Caco-2 (cell line): Measurements from ENCODE around the gene KRTAP10-6. TPM values are rescaled to one million over a fixed set of nuclear protein-coding genes. Genes with fewer than 3 reads are reported as not detected.

Experiments used
- BruUV-seq: library from RNA; stranded (reverse); fragments of 400-500 nt; replicated peaks from 2 replicates; lab custom pipeline; 2021; lab: Mats Ljungman, UMichigan
- CTCF ChIA-PET: fragments of 300-600 bp; sonication (Branson Sonifier 250); formaldehyde crosslinking; loops from one replicate; lab custom pipeline; 2022; ENCODE audit warnings: antibody characterized with exemption; lab: Charles Lee
- POLR2A ChIA-PET: fragments of 300-600 bp; sonication (Branson Sonifier 250); formaldehyde crosslinking; loops from one replicate; lab custom pipeline; 2022; ENCODE audit warnings: antibody characterized with exemption; lab: Charles Lee
- DNase-seq, 2 experiments: peaks; one replicate each; pipeline versions ENCODE4 v3.0.0 to v3.0.0-alpha.2; 2020 to 2022
- H3K27me3 ChIP-seq: replicated peaks from 2 replicates; pipeline ENCODE4 v1.6.0; 2011; ENCODE audit warnings: low read length; ENCODE audit not compliant: control insufficient read depth, insufficient read depth
- H3K36me3 ChIP-seq: 2 replicates; pipeline ENCODE4 v1.5.1; 2011; ENCODE audit warnings: low read length; ENCODE audit not compliant: control insufficient read depth, insufficient read depth
- H3K4me1 ChIP-seq: fragments of 250-450 bp; sonication (Bioruptor Pico); 2 replicates; pipeline ENCODE4 v1.5.1; 2020; ENCODE audit warnings: mild to moderate bottlenecking
- H3K4me3 ChIP-seq: 2 replicates; pipeline ENCODE4 v1.5.1; 2011; ENCODE audit warnings: low read depth, mild to moderate bottlenecking, control low read depth, low read length
- H3K9me3 ChIP-seq: fragments of 250-450 bp; sonication (Bioruptor Pico); 2 replicates; pipeline ENCODE4 v1.5.1; 2020; ENCODE audit warnings: mild to moderate bottlenecking, moderate library complexity
- H3K27ac Mint-ChIP-seq: one replicate; pipeline ENCODE4 v1.8.0; 2022; ENCODE audit warnings: mixed read lengths; ENCODE audit not compliant: unreplicated experiment
- H3K27me3 Mint-ChIP-seq: one replicate; pipeline ENCODE4 v1.8.0; 2022; ENCODE audit warnings: mixed read lengths; ENCODE audit not compliant: insufficient read depth, unreplicated experiment
- H3K36me3 Mint-ChIP-seq: one replicate; pipeline ENCODE4 v1.8.0; 2022; ENCODE audit warnings: mild to moderate bottlenecking, mixed read lengths; ENCODE audit not compliant: insufficient read depth, unreplicated experiment
- H3K4me1 Mint-ChIP-seq: one replicate; pipeline ENCODE4 v1.8.0; 2022; ENCODE audit warnings: low read depth, mixed read lengths; ENCODE audit not compliant: unreplicated experiment
- H3K4me3 Mint-ChIP-seq: one replicate; pipeline ENCODE4 v1.8.0; 2022; ENCODE audit warnings: mild to moderate bottlenecking, moderate library complexity, mixed read lengths; ENCODE audit not compliant: unreplicated experiment
- H3K9me3 Mint-ChIP-seq: one replicate; pipeline ENCODE4 v1.8.0; 2022; ENCODE audit warnings: mixed read lengths; ENCODE audit not compliant: unreplicated experiment
- CTCF ChIP-seq, 2 experiments: fragments of 200-600 bp in 1 of 2; IDR thresholded peaks; 1 replicate in 1 of 2; 2 replicates in 1 of 2; pipeline versions ENCODE4 v1.5.1 to v1.8.0; 2011 to 2022; ENCODE audit warnings: antibody characterized with exemption in 1 of 2, control low read depth in 1 of 2, inconsistent platforms in 1 of 2, low read depth in 1 of 2, low read length in 1 of 2, mild to moderate bottlenecking in 1 of 2, moderate library complexity in 1 of 2; ENCODE audit not compliant: insufficient read depth in 1 of 2, severe bottlenecking in 1 of 2, unreplicated experiment in 1 of 2
- intact Hi-C: fragments of 100-400 bp; cut with micrococcal nuclease; formaldehyde crosslinking; loops from one replicate; pipeline ENCODE4 v1.10.0; 2022; ENCODE audit not compliant: unreplicated experiment
- total RNA-seq: library from RNA; stranded (reverse); gene quantifications from 2 replicates; pipeline ENCODE4 v1.2.3, GENCODE V29; 2022

Gene KRTAP10-6
- total RNA-seq, 1 experiment from 2014 or later: not detected

GRCh38 chr21:44555200-44555875 is 37.0 kb downstream of the KRTAP10-6 start:
- Mint-ChIP-seq H3K4me3 (no peak overlapping the region), H3K4me1 (no peaks in the 10 kb centered on the region), H3K27ac (no peak overlapping the region), H3K9me3 (no peaks in the 10 kb centered on the region), H3K36me3 (no peaks in the 10 kb centered on the region), H3K27me3 (peaks cover 22% of the 10 kb centered on the region)
- no TSS peak for BruUV-seq
- no peak for TF ChIP-seq CTCF (IDR thresholded peaks at IDR 0.05; ENCODE audit: insufficient read depth in 1 of 2, low read depth in 1 of 2, low read length in 1 of 2, severe bottlenecking in 1 of 2, unreplicated experiment in 1 of 2)
- H3K4me3 ChIP-seq: no peak overlapping the region
- H3K9me3 ChIP-seq: no peaks in the 10 kb centered on the region
- ChIA-PET POLR2A (no interaction called here), CTCF (no interaction called here)
- H3K27me3 ChIP-seq: no peaks in the 10 kb centered on the region; the same call in 1 of the 2 replicates
- H3K4me1 ChIP-seq: no peaks in the 10 kb centered on the region
- intact Hi-C loops: no loop called here
- no peak for DNase-seq
- no peaks in the 10 kb centered on the region for H3K36me3 ChIP-seq

DNA sequence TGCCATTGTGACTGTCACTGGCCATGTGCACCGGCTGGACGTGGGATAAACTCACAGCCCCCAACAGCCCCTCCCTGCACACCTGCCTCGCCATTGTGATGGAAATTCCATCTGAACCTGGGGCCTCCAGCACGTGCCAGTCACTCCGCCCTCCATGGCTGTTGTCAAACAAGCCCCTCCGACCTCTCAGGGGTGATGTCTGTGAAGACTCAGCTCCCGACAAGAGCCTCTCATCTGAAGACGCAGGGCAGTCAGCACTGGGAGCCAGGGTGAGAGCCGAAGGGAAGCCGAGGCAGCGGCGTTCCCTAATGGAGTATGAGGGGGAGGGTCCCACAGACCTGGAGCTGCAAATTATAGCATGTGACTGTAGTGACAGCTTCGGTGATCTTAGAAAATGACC is 39.6 kb downstream of the KRTAP10-6 start:
- ChIA-PET POLR2A (no interaction called here), CTCF (interaction anchor here (0.9 kb wide), 1 partner anchor 12 kb away, joined by 3 read pairs; no protein-coding TSS in a partner anchor)
- no peaks in the 10 kb centered on the region for H3K36me3 ChIP-seq
- Mint-ChIP-seq H3K4me3 (no peak overlapping the region), H3K9me3 (peaks cover 4% of the 10 kb centered on the region), H3K27ac (no peak overlapping the region), H3K36me3 (no peaks in the 10 kb centered on the region), H3K4me1 (no peaks in the 10 kb centered on the region), H3K27me3 (peaks cover 11% of the 10 kb centered on the region)
- no peak for TF ChIP-seq CTCF (IDR thresholded peaks at IDR 0.05; ENCODE audit: insufficient read depth in 1 of 2, low read depth in 1 of 2, low read length in 1 of 2, severe bottlenecking in 1 of 2, unreplicated experiment in 1 of 2)
- H3K27me3 ChIP-seq: no peaks in the 10 kb centered on the region; the same call in 1 of the 2 replicates
- no peak overlapping the region for H3K4me3 ChIP-seq
- 0 out of 2 replicates have a peak, but pooled peaks cover 3% of the 10 kb centered on the region for H3K4me1 ChIP-seq
- no TSS peak for BruUV-seq
- H3K9me3 ChIP-seq: no peaks in the 10 kb centered on the region
- DNase-seq: no peak
- intact Hi-C loops: no loop called here

DNA sequence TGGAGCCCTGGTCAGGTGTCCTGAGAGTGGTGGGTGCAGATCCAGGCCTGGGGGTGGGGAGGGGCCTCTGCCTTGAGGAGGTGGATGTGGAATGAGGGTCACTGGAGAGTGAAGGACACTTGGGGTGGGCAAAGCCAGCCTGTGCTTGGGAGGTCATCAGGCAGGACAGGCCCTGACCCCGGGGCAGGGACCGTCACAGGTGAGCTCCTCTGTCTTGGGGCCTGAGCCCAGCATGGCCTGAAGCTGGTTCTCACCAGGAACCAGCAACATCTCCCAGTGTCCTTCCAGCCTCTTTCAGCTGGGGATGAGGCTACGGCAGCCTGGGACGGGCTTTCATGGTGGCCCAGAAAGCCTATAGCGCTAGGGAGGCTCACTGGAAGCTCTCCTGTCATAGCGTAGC is 40.2 kb downstream of the KRTAP10-6 start:
- Mint-ChIP-seq H3K9me3 (peaks cover 10% of the 10 kb centered on the region), H3K4me1 (no peaks in the 10 kb centered on the region), H3K27ac (no peak overlapping the region), H3K27me3 (peaks cover 8% of the 10 kb centered on the region), H3K4me3 (no peak overlapping the region), H3K36me3 (no peaks in the 10 kb centered on the region)
- BruUV-seq: no TSS peak
- ChIA-PET CTCF (interaction anchor here (0.9 kb wide), 1 partner anchor 11 kb away, joined by 3 read pairs; no protein-coding TSS in a partner anchor), POLR2A (no interaction called here)
- DNase-seq: no peak
- Histone ChIP-seq H3K36me3 (no peaks in the 10 kb centered on the region), H3K27me3 (no peaks in the 10 kb centered on the region; the same call in 1 of the 2 replicates), H3K4me1 (0 out of 2 replicates have a peak, but pooled peaks cover 3% of the 10 kb centered on the region), H3K4me3 (no peak overlapping the region), H3K9me3 (peaks cover 1% of the 10 kb centered on the region; the same call in 1 of the 2 replicates)
- TF ChIP-seq CTCF (IDR thresholded peaks at IDR 0.05; ENCODE audit: insufficient read depth in 1 of 2, low read depth in 1 of 2, low read length in 1 of 2, severe bottlenecking in 1 of 2, unreplicated experiment in 1 of 2): no peak
- intact Hi-C loops: no loop called here
